IPS DF 4.7 (cell line): ENCODE measurements around the gene ITGA5.

Experiments used
- DNase-seq: peaks from one replicate; pipeline ENCODE4 v3.0.0-alpha.2; 2013; ENCODE audit warnings: low spot score; ENCODE audit errors: extremely low read depth

ITGA5 gene

GRCh38 chr12:54431911-54432814 lies 13.1 kb upstream of the ITGA5 start:
- no peak for DNase-seq

- DNase-seq = no peak
These were observed 11.5 kb upstream of the ITGA5 start for GRCh38 chr12:54430471-54431069.

- no peak for DNase-seq
These were observed 10.0 kb upstream of the ITGA5 start for GRCh38 chr12:54429014-54429471.

GRCh38 chr12:54428050-54429013 lies 9.3 kb upstream of the ITGA5 start:
- no peak for DNase-seq

- DNase-seq = no peak
These were observed 8.0 kb upstream of the ITGA5 start for GRCh38 chr12:54427106-54427505.

GRCh38 chr12:54426690-54427089 lies 7.6 kb upstream of the ITGA5 start:
- DNase-seq = no peak

GRCh38 chr12:54425702-54426101 lies 6.6 kb upstream of the ITGA5 start:
- DNase-seq = no peak

- DNase-seq = no peak
These were observed 5.2 kb upstream of the ITGA5 start for GRCh38 chr12:54424224-54424623.

- no peak for DNase-seq
These were observed 4.7 kb upstream of the ITGA5 start for GRCh38 chr12:54423816-54424150.

GRCh38 chr12:54421879-54422250 lies 2.8 kb upstream of the ITGA5 start:
- DNase-seq = no peak

GRCh38 chr12:54421175-54421878 lies 2.3 kb upstream of the ITGA5 start:
- no peak for DNase-seq

GRCh38 chr12:54420766-54421144 lies 1.7 kb upstream of the ITGA5 start:
- no peak for DNase-seq

GRCh38 chr12:54418441-54419087 lies 502 bp downstream of the ITGA5 start:
- no peak for DNase-seq

- DNase-seq = no peak
These were observed 1.2 kb downstream of the ITGA5 start for GRCh38 chr12:54417712-54418440.

GRCh38 chr12:54416687-54417603 lies 2.1 kb downstream of the ITGA5 start:
- DNase-seq = no peak

GRCh38 chr12:54415221-54415929 lies 3.7 kb downstream of the ITGA5 start:
- DNase-seq = no peak

GRCh38 chr12:54413284-54414190 lies 5.5 kb downstream of the ITGA5 start:
- no peak for DNase-seq
